Activated effector memory CD4-positive, alpha-beta T cell treated with anti-CD3 and anti-CD28 coated beads, Interleukin-2, amount 50 U/mL, for 16 hours (primary cell): ENCODE measurements around the gene HSPB1.
"Not testable (repeated sequence)": the region's sequence is repeated elsewhere in the genome, so short reads cannot be mapped to it uniquely, and the experiment has no call there.

Source experiments
- DNase-seq: peaks from one replicate; pipeline ENCODE4 v3.0.0-alpha.2; 2020

Gene HSPB1

DNA sequence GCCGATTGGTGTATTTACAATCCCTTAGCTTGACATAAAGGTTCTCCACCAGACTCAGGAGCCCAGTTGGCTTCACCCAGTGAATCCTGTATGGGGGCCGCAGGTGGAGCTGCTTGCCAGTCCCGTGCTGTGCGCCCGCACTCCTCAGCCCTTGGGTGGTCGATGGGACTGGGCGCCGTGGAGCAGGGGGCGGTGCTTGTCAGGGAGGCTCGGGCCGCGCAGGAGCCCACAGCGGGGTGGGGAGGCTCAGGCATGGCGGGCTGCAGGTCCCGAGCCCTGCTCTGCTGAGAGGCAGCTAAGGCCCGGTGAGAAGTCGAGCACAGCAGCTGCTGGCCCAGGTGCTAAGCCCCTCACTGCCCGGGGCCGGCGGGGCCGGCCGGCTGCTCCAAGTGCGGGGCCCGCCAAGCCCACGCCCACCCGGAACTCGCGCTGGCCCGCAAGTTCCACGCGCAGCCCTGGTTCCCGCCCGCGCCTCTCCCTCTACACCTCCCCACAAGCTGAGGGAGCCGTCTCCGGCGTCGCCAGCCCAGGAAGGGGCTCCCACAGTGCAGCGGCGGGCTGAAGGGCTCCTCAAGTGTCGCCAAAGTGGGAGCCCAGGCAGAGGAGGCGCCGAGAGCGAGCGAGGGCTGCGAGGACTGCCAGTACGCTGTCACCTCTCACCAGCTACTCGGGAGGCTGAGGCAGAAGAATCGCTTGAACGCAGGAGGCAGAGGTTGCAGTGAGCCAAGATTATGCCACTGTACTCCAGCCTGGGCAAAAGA, 7.0 kb downstream of the HSPB1 start:
- DNase-seq, result not testable (repeated sequence)

DNA sequence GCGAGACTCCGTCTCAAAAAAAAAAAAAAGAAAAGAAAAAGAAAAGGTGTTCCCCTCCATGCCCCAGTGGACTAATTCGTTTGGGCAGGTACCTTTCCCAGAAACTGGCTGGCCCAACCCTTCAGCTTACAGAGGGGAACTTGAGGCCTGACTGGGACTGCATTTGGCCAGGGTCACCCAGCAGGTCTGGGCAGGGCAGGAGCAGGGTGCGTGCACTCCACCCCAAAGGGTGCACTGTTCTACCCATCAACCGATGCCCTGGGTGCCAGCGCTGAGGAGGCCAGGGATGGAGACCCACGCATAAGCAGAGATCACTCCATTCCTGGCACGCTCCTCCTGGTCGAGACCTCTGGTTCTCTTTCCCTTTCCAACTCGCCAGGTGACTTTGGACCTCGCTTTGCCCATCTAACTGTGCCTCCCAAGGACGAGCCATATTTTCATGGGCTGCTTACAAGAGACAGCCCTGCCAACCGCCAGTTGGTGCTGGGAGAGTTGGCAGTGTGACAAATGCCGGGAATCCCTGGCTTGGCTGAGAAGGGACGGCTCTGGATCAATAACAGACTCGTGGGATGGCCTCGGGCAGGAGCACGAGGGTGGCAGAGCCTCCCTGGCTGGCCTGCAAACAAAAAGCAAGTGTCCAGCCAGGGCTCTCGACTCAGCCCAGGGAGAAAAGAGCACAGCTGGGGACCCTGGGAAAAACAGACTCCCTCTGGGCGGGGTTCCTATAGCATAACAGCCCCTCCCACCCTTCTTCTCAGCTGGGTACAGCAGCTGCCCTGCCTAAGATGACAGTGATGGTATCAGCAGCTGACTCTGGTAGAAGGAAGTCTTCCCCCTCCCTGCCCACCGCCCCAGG, 7.9 kb downstream of the HSPB1 start:
- DNase-seq, result no peak

DNA sequence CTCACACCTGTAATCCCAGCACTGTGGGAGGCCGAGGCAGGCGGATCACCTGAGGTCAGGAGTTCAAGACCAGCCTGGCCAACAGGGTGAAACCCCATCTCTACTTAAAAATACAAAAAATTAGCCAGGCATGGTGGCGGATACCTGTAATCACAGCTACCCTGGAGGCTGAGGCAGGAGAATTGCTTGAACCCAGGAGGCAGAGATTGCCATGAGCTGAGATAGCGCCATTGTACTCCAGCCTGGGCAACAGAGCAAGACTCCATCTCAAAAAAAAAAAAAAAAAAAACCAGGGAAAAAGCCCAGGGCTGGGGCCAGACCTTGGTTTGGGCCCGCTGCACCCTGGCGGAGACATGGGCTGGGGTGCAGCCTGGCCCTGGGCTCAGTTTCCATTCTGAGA, 9.4 kb downstream of the HSPB1 start:
- not testable (repeated sequence) for DNase-seq

DNA sequence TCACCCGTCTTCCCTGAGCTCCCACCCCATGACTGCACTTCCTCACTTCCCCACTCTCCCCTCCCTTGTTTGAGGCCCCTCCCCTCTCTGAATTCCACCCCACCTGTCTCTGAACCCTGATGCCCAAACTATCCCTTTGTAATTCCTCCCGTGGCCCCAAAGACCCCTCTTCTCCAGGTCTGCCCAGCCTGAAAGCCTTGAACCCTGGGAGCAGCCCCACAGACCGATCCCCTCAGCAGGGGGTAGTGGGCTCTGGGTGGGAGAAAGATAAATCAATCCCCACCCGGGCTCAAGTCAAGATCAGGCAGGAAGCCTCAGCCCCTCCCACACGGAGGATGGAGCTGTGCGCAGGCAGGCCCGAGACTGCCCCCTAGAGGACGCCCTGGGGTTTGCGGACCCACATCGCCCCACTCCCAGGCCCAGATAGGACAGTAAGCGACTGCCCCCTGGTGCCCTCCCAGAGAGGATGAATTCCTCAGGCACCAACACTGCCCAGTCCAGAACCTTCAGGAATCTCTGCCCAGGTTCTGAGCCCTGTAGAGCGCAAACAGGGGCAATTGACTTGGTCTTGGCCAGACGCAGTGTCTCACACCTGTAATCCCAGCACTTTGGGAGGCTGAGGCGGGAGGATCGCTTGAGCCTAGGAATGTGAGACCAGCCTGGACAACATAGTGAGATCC, 11.7 kb downstream of the HSPB1 start:
- DNase-seq, result peak; percentile 99

DNA sequence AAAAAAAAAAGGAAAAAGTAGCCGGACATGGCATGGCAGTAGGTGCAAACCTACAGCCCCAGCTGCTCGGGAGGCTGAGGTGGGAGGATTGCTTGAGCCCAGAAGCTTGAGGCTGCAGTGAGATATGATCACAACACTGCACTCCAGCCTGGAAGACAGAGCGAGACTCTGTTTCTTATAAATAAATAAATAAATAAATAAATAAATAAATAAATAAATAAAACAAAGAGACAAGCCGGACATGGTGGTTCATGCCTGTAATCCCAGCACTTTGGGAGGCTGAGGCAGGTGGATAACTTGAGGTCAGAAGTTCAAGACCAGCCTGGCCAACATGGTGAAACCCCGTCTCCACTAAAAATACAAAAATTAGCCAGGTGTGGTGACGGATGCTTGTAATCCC, 12.3 kb downstream of the HSPB1 start:
- DNase-seq, result not testable (repeated sequence)

DNA sequence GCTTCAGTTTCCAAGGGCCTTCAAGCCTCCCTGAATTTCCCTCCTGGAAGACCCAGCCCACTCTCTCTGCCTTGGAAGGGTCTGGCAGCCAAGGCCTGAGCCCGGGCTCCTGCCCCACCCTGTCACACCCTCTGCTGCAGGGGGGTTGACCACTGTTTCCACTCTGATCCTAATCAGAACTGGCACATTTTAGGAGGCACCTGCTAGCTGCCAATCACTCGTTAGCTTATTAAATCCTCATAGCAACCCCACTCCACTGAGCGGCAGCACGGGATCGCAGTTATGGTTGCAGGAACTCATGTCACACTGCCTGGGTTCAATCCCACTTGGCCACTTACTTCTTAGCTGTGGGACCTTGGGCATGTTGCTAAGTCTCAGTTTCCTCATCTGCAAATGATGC, 12.9 kb downstream of the HSPB1 start:
- no peak for DNase-seq

DNA sequence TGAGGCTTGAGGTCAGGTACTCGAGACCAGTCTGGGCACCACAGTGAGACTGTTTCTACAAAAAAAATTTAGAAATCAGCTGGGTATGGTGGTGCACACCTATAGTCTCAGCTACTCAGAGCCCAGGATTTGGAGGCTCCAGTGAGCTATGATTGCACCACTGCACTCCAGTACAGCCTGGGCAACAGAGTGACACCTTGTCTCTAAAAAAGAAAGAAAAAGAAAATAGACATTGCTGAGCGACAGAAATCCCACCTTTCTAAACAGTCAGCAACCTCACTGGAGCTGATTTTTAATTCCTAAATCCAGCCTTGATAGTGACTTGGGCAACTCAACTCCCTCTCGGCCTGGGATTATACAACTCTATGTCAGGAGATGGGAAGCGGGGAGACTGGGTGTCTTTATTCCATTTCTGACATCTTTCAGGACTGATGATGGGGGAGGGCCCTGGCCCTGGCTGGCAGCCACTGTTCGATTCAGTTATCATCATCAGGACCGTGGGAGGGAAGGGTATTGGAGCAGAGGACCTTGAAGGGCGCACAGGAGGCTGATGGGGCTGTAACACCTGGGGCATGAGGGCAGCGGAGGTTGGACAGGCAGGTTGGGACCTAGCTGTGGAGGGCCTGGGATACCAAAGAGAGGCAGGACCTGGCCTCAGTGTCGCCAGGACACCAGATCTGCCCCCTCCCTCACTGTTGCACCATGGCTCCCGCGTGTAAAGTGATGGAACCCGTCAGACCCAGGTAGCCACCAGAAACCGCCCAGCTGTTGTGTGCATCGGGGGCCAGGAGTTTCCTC, 14.7 kb downstream of the HSPB1 start:
- no peak for DNase-seq

DNA sequence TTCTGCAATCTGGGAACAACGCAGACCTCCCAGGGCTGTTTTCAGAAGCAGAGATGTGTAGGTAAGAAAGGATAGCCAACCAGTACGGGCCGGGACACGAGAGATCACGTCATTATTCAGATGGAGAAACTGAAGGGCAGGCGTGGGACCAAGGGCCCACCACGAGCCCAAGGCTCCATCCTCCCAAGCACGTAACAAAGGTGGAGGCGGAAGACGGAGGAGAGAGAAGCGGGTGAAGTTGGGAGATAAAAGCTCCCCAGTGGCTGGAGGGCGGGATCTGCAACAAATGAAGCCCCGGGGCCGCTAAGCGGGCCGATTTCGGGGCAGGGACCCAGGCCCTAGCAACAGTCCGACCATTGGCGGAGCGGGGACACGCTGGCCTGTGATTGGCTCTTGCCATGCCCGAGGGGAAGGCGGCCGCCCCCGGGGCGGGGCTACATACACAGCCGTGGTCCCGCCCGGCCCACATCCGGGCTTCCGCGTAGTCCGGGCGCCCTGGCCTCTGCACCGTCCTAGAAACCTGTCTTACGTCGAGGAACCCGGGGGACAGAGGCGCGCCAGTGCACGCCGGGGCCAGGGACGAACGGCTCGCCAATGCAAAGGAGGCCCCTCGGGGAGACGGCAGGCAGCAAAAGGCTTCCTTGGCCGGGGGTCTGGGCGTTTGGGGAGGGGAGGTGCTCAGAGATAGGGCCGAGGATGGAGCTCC, 15.5 kb downstream of the HSPB1 start:
- DNase-seq, result peak; percentile 99

DNA sequence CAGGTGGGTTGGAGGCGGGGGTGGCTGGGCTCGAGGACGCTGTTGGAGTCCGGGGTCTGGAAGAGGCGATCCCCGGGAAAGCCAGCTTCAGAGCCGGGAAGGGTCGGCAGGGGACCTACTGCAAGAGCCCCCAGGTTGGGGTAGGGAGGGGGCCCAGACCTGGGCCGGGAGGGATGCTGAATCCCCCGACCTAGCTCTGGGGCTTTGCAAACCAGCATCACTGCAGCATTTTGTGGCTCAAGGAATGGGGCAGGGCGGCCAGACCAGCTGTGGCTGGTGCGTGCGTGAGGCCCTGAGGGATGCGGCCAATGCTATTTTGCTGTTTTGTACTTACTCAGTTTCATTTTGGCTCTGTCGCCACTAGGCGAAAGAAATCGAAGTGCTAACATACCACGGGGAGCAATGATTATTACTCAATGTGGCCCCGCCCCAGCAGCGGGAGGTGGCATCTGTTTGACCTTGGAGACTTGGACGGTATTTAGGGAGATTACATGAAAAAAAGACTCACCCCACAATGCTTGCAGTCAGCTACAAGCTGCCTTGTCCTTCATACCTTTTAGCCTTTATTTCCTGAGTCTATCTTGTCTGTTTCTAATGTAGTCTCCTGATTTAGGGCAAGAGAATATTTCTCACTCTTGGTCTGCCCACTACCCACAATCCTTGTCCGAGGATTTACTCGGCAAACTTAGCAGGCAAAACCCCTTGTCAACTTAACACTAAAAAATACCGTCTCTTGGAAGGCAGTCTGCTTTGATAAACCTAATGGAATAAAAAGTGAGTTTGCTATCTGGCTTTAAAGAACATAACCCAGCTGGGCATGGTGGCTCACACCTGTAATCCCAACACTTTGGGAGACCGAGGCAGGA, 16.2 kb downstream of the HSPB1 start:
- peak; percentile 88 for DNase-seq

DNA sequence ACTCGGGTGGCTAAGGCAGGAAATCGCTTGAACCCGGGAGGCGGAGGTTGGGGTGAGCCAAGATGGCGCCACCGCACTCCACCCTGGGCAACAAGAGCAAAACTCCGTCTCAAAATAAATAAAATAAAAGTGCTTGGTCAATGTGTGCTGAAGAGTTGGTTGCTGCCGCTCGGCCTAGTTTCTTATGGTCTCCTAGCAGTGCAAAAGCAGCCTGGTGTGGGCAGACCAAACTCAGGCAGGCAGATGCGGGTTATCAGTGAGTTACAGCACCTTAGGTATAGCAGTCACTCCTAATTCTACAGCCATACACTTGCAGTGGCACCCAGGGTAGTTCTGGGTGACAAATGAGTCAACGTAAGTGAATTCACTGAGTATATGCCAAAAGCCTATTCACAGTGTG, 22.6 kb downstream of the HSPB1 start:
- DNase-seq, result no peak

DNA sequence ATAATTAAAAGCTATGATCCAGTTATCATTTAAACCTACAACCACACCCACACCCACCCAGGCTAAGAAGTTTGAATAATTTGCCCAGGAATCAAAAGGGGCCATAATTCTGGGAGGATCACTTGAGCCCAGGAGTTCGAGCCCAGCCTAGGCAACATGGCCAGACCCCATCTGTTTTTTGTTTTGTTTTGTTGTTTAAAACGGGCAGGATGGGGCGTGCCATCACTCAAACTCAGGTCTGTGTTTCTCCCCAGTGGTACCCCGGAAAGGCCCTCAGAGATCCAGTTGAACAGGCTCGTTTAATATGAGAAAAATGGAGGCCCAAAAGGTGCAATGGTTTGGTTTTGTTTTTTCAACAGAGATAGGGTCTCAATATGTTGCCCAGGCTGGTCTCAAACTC, 23.3 kb downstream of the HSPB1 start:
- no peak for DNase-seq

DNA sequence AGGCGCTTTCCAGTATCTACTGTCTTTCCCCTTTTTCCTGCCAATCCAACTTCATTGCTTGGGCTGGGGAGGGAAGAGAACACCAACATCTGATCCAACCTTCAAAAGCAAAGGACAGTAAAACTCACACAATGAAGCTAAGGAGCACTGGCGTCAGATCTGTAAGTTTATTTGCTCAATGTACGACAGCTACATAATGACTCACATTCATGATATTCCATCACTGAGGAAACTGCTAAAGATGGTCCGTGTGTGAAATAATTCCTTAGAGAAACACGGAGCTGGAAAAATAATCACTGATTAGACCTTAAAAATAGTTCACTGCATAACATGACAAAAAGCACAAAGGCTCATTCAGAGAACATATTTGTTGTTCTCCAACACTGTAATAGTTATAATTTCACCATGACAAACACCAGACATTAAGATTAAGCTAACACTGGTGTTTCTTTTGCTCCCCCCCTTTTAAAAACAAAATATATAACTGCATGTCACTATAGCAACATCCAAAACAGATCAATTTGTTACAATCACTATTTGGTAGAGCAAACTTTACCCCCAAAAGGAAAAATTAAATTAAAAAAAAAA, 24.3 kb downstream of the HSPB1 start:
- DNase-seq, result no peak

DNA sequence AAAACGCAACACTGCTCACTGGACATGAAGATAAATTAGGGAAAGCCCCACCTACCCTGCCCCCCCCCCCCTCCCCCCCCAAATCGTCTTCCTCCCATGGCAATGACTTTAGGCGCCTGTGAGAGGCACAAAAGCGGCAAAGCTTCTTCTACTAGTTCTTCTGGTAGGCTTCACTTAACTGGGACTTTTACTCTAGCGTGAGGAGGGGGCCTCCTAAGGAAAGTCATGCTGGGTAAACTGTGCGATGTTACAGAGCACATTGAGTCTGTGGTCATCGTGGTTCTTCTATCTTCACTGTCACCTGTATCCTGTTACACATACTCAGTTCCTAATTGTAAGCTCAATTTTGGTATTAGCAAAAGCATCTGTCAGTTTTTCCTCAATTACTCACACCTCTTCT, 25.1 kb downstream of the HSPB1 start:
- DNase-seq, result no peak

DNA sequence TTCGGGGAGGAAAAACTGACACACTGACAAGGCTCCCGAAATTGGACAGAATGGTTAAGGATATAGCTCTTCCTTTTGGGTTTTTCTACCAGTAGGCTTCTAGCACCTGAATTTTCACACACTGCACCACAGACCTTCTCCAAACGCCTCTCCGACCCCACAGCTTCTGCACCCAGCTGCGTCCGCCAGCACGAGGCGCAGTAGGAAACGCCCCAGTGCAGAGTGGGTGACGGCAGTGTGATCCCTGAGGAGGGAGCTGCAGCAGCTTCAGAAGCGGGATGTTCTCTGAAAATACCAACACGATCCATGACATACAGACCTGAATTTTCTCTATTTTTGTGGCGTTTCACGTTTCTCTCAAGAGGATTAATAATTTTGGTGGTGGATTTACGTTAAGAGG, 25.9 kb downstream of the HSPB1 start:
- DNase-seq, result no peak

DNA sequence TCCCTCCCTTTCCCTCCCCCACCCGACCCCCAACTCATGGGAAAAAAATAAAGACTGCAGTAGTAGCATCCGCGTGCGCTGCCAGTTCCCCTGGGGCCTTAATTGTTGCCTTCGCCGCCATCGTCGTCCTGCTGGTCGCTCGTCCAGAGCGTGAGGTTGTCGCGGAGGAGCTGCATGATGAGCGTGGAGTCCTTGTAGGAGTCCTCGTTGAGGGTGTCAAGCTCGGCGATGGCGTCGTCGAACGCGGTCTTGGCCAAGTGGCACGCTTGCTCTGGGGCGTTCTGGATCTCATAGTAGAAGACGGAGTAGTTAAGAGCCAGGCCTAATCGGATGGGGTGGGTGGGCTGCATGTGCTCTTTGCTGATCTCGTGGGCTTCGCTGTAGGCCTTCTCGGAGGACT, 27.0 kb downstream of the HSPB1 start:
- DNase-seq, result no peak

DNA sequence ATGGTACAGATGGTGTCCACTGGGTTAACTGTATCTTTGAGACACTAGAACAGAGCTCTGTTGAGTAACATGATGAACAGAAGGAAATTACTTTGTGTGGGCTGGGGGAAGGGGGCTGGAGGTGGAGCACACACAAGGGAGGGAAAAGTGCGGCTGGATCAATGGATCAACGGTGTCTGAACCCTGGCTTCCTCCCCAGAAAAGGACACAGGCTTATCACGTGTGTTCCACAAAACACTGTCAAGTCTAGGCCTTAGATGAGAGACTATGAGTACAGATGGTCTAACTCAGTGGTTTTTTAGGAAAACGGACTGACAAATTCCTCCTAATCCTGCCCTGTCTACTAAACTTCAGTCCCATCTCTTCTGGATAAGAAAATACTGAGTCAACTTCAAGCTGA, 27.8 kb downstream of the HSPB1 start:
- DNase-seq, result no peak

DNA sequence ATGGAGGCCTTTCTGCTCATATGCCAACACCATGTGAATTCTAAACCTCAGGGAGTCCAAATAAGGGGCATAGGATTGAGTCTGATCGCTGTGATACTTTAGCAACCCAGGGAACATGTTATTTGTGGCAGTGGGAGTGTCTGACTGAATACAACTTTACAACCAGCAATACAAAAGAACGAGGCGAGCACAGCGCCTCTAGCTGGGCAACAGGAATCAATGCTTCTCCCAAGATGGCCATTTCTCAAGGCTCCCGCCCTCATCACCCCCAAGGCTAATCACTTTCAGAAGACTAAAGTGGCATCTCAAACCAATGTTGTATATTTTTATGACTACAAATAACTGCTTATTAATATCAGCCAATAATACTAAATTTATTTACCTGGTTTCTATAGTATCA, 28.2 kb downstream of the HSPB1 start:
- DNase-seq, result no peak

DNA sequence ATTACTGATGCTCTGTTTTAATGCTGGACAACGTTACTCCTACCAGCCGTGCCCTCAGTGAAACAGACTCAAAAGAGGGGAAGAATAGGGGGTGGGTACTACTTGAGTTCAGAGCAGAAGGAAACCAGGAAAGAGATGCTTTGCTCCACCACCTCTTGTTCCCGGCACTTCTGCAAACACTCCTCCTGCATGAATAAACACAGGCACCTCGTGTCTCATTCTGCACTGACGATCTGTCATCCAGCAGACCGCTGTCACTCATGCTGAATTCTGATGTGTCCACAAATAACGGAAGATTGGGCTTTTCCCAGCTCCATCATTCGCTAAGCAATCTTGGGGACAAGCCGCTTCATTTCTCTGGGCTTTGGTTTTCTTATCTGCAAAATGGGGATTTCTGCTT, 29.6 kb downstream of the HSPB1 start:
- DNase-seq, result no peak

DNA sequence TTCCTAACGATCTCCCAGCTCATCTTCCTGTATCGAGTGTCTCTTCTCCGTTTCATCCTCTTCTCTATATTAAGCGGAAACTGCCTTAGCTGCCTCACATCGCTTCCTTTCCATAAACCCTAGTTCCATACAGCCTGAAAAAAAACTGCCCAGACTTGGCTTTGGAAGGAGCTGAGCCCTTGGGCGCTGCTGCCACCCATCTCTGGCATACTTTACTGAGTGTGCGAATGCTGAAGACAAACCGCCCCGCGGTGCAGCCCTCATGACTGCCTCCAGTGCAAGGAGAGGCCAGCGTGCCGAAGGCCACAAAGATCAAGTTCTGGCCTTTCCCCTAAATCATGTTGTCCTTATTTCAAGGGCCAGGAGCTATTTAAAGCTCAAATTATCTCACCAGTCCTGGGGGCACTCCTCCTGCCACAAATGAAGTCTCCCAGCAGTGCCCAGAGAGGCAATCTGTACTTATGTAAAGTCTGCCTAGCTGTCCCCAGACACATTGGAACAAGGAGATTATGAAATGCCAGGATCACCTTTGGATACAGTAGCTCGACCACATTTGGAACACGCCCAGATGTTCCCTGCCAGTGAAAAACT, 31.1 kb downstream of the HSPB1 start:
- DNase-seq, result no peak

DNA sequence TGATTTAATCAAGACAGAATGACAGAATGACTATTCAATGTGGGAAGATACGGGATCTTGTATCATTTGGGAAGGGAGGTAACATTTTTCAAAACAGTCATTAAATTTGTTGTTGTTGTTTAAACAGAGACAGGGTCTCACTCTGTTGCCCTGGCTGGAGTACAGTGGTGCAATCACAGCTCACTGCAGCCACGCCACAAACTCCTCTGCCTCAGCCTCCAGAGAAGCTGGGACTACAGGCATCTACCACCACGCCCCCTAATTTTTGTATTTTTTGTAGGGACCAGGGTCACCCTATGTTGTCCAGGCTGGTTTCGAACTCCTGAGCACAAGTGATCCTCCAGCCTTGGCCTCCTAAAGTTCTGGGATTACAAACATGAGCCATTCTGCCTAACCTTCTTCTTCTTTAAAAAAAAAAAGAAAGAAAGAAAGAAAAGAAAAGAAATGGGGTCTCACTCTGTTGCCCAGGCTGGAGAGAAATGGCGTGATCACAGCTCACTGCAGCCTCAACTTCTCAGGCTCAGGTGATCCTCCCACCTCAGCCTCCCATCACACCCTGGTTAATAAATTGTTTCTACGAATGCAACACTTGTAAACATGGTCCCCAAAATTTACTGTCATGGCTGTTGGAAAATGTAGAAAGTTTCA, 32.0 kb downstream of the HSPB1 start:
- DNase-seq, result no peak
